Naive thymus-derived CD4-positive, alpha-beta T cell (primary cell): ENCODE measurements around the gene AJM1. TPM values are rescaled to one million over a fixed set of nuclear protein-coding genes. Genes with fewer than 3 reads are reported as not detected.
"Not testable (repeated sequence)": the region's sequence is repeated elsewhere in the genome, so short reads cannot be mapped to it uniquely, and the experiment has no call there.

Source experiments
- ATAC-seq: fragments of 150-1000 bp; cut with Tn5 transposase; 2 replicates; pipeline ENCODE4 v1.10.0; 2021; ENCODE audit warnings: mild to moderate bottlenecking, moderate library complexity
- CTCF ChIA-PET: fragments of 350-600 bp; sonication (Branson Sonifier 250); formaldehyde crosslinking; loops from one replicate; lab custom pipeline; 2021; ENCODE audit warnings: antibody characterized with exemption; lab: Charles Lee
- POLR2A ChIA-PET: fragments of 350-600 bp; sonication (Branson Sonifier 250); formaldehyde crosslinking; loops from one replicate; lab custom pipeline; 2021; ENCODE audit warnings: antibody characterized with exemption, inconsistent platforms; lab: Charles Lee
- DNase-seq, 9 donors: peaks; one replicate each; pipeline versions ENCODE4 v3.0.0 to v3.0.0-alpha.2; 2020 to 2022; ENCODE audit warnings: mixed read lengths in 1 of 9
- H3K27ac ChIP-seq: one replicate; pipeline ENCODE4 v1.7.0; 2013; ENCODE audit warnings: mild to moderate bottlenecking, low read depth, low read length, moderate library complexity
- H3K27me3 ChIP-seq, 2 donors: one replicate each; pipeline ENCODE4 v1.7.0; 2013; ENCODE audit warnings: low read length in 2 of 2, mild to moderate bottlenecking in 2 of 2, moderate library complexity in 2 of 2; ENCODE audit not compliant: control insufficient read depth in 2 of 2, insufficient read depth in 2 of 2
- H3K36me3 ChIP-seq, 3 experiments: 1 replicate in 2 of 3; 2 replicates in 1 of 3; pipeline ENCODE4 v1.7.0; 2013; ENCODE audit warnings: low read length in 3 of 3, mild to moderate bottlenecking in 3 of 3, moderate library complexity in 1 of 3; ENCODE audit not compliant: insufficient read depth in 3 of 3, control insufficient read depth in 2 of 3
- H3K4me1 ChIP-seq, 2 donors: one replicate each; pipeline ENCODE4 v1.7.0; 2013; ENCODE audit warnings: low read length in 2 of 2, mild to moderate bottlenecking in 2 of 2, moderate library complexity in 1 of 2; ENCODE audit not compliant: control insufficient read depth in 2 of 2, insufficient read depth in 2 of 2
- H3K4me3 ChIP-seq: 2 replicates; pipeline ENCODE4 v1.7.0; 2013; ENCODE audit warnings: mild to moderate bottlenecking, low read length
- H3K9me3 ChIP-seq, 3 experiments: 1 replicate in 2 of 3; 2 replicates in 1 of 3; pipeline ENCODE4 v1.7.0; 2013; ENCODE audit warnings: low read length in 3 of 3; ENCODE audit not compliant: control insufficient read depth in 2 of 3
- H3K27ac Mint-ChIP-seq, 9 donors: one replicate each; pipeline ENCODE4 v1.8.0; 2020 to 2022; ENCODE audit warnings: mixed read lengths in 9 of 9, mild to moderate bottlenecking in 8 of 9, moderate library complexity in 5 of 9, inconsistent platforms in 2 of 9
- H3K27me3 Mint-ChIP-seq, 5 donors: one replicate each; pipeline ENCODE4 v1.8.0; 2021 to 2022; ENCODE audit warnings: mixed read lengths in 5 of 5, mild to moderate bottlenecking in 1 of 5
- H3K36me3 Mint-ChIP-seq, 5 donors: one replicate each; pipeline ENCODE4 v1.8.0; 2020 to 2022; ENCODE audit warnings: mixed read lengths in 5 of 5, mild to moderate bottlenecking in 3 of 5, inconsistent platforms in 1 of 5
- H3K4me1 Mint-ChIP-seq, 7 donors: one replicate each; pipeline ENCODE4 v1.8.0; 2020 to 2022; ENCODE audit warnings: mixed read lengths in 7 of 7, mild to moderate bottlenecking in 3 of 7, inconsistent platforms in 1 of 7
- H3K4me3 Mint-ChIP-seq, 10 donors: one replicate each; pipeline ENCODE4 v1.8.0; 2020 to 2022; ENCODE audit warnings: mild to moderate bottlenecking in 10 of 10, mixed read lengths in 10 of 10, moderate library complexity in 6 of 10, inconsistent platforms in 2 of 10
- H3K9me3 Mint-ChIP-seq, 11 donors: one replicate each; pipeline ENCODE4 v1.8.0; 2020 to 2022; ENCODE audit warnings: mixed read lengths in 11 of 11, mild to moderate bottlenecking in 4 of 11, inconsistent platforms in 1 of 11, moderate library complexity in 1 of 11
- intact Hi-C, 2 donors: fragments of 100-400 bp; cut with micrococcal nuclease; formaldehyde crosslinking; loops; one replicate each; pipeline ENCODE4 v1.15.1; 2023
- polyA plus RNA-seq, 2 donors: library from polyadenylated mRNA; unstranded; fragments of 300-500 nt; fragmentation: Illumina TruSeq; gene quantifications; one replicate each; pipeline ENCODE4 v1.2.3, GENCODE V29; 2021
- total RNA-seq, 6 experiments: library from RNA in 5 of 6; stranded (reverse) in 5 of 6; gene quantifications; 1 replicate in 5 of 6; 2 replicates in 1 of 6; pipeline ENCODE4 v1.2.3 and lab custom pipeline; 2021 to 2026

The AJM1 gene
- total and polyA plus RNA-seq, 7 experiments from 2014 or later: 0.04 to 7.5 (median 1.3) TPM; not detected in 1

DNA sequence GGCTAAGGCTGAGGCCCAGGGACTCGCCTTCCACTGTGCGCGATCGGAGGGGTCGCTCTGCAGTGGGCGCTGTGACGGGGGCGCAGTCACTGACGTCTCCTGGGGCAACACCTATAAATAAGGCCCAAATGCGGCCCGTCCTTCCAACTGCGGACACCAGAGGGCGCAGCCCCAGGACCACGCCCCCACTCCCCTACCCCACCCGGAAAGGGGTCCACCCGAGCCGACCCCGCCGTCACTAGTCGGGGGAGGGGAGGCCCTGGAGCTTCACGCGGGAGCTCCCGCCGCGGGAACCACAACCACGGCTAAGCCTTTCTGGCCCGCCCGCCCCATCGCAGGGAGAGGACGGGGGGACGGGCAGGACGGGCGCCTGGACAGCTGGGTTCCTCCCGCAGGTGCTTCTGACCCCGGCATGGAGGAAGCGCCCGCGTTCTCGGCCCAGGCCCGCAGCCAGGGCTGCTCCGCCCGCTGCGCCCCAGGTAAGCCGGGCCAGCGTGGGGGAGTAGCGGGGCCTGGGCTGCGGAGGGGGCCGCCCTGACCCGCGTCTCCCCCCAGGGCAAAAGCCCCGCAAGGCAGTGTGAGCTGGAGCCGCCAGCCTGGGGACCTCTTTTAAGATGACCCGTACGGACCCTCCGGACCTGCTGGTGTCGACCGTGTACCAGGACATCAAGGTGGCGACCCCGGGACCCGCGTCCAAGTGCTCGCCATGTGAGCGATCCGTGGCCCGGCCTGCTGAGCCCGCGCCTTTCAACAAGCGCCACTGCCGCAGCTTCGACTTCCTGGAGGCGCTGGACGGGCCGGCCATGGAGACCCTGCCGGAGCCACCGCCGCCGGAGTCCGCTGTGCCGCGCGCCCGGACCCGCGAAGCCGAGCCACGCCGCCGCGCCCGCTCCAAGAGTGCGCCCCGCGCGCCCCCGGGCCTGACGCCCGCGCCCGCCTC lies 1.8 kb downstream of the AJM1 start:
- not testable (repeated sequence) for H3K9me3 ChIP-seq, H3K27ac ChIP-seq, H3K27me3 ChIP-seq, H3K36me3 Mint-ChIP-seq, H3K4me3 ChIP-seq, H3K9me3 Mint-ChIP-seq
- DNase-seq: peak; percentile 35 to 74 (median 52)
- peak overlapping the region in 2 of 9 donors; percentile 12 to 59 for H3K27ac Mint-ChIP-seq
- peaks cover 8 to 24% (median 20%) of the 10 kb centered on the region in 7 donors for H3K4me1 Mint-ChIP-seq
- peak; percentile 42 for ATAC-seq
- ChIA-PET POLR2A (interaction anchor here (1.4 to 1.9 kb wide), 2 partner anchors 36 to 38 kb away, joined by 3 to 7 read pairs; partner anchors contain the start of gene RABL6), CTCF (interaction anchor here (0.6 to 1.4 kb wide), 4 partner anchors 24 to 191 kb away, joined by 3 to 5 read pairs (median 3); no protein-coding TSS in a partner anchor)
- H3K4me1 ChIP-seq: peaks cover 15% of the 10 kb centered on the region in 2 donors
- peaks cover 0 to 20% (median 0%) of the 10 kb centered on the region in 5 donors for H3K27me3 Mint-ChIP-seq
- H3K36me3 ChIP-seq: peaks cover 0 to 12% (median 0%) of the 10 kb centered on the region in 3 experiments
- H3K4me3 Mint-ChIP-seq: peak overlapping the region; percentile 55 to 72 (median 66)
- intact Hi-C loops: loop anchor here in 1 of 2 donors (1.0 kb wide), 1 partner anchor 22 kb away; the partner anchor contains the start of gene EDF1

- peaks cover 8 to 25% (median 22%) of the 10 kb centered on the region in 7 donors for H3K4me1 Mint-ChIP-seq
- peak overlapping the region in 1 of 9 donors; percentile 58 for H3K27ac Mint-ChIP-seq
- H3K27ac ChIP-seq: no peak overlapping the region
- no peaks in the 10 kb centered on the region for H3K27me3 ChIP-seq
- DNase-seq (no peak), ATAC-seq (no peak)
- no peak overlapping the region for H3K4me3 ChIP-seq
- H3K36me3 Mint-ChIP-seq: peaks cover 0 to 10% (median 2%) of the 10 kb centered on the region in 5 donors
- H3K27me3 Mint-ChIP-seq: peaks cover 0 to 21% (median 0%) of the 10 kb centered on the region in 5 donors
- peaks cover 17 to 18% of the 10 kb centered on the region in 2 donors for H3K4me1 ChIP-seq
- ChIA-PET CTCF (no interaction called here), POLR2A (interaction anchor here (1.4 kb wide), 1 partner anchor 37 kb away, joined by 3 read pairs; the partner anchor contains the start of gene RABL6)
- H3K9me3 Mint-ChIP-seq: no peaks in the 10 kb centered on the region
- H3K9me3 ChIP-seq: no peaks in the 10 kb centered on the region
- peak overlapping the region in 4 of 10 donors; percentile 20 to 58 (median 23) for H3K4me3 Mint-ChIP-seq
- intact Hi-C loops: loop anchor here (5.0 kb wide), 4 partner anchors 57 to 322 kb away; partner anchors contain the start of genes MAN1B1 (in 1 of the 2) and NPDC1 (in 1 of the 2)
- H3K36me3 ChIP-seq: peaks cover 0 to 8% (median 0%) of the 10 kb centered on the region in 3 experiments
Measured at GRCh38 chr9:136844761-136845464, 2.6 kb downstream of the AJM1 start.

- H3K27ac Mint-ChIP-seq: peak overlapping the region in 1 of 9 donors; percentile 58
Measured at GRCh38 chr9:136845465-136846260, 3.4 kb downstream of the AJM1 start.

DNA sequence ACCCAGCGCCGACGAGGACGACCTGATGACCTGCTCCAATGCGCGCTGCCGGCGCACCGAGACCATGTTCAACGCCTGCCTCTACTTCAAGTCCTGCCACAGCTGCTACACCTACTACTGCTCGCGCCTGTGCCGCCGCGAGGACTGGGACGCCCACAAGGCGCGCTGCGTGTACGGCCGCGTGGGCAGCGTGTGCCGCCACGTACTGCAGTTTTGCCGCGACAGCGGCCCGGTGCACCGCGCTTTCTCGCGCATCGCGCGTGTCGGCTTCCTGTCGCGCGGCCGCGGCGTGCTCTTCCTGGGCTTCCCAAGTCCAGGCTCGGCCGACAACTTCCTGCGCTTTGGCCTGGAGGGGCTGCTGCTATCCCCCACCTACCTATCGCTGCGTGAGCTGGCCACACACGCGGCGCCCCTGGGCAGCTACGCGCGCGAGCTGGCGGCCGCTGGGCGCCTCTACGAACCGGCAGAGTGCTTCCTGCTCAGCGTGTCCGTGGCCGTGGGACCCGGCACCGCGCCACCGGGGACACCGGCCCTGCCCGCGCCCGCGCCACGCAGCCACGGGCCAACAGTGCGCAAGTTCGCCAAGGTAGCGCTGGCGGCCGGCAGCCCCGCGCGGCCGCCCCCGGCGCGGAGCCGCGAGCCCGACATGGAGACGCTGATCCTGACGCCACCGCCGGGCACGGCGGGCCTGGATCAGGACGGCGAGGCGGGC lies 4.3 kb downstream of the AJM1 start:
- no peaks in the 10 kb centered on the region for H3K27me3 ChIP-seq
- no peak overlapping the region for H3K27ac ChIP-seq
- H3K9me3 Mint-ChIP-seq: no peaks in the 10 kb centered on the region
- peak overlapping the region in 8 of 10 donors; percentile 21 to 90 (median 64) for H3K4me3 Mint-ChIP-seq
- no peak overlapping the region for H3K4me3 ChIP-seq
- H3K27me3 Mint-ChIP-seq: peaks cover 0 to 21% (median 0%) of the 10 kb centered on the region in 5 donors
- H3K36me3 Mint-ChIP-seq: peaks cover 0 to 10% (median 0%) of the 10 kb centered on the region in 5 donors
- intact Hi-C loops: loop anchor here (1.0 to 5.0 kb wide), 5 partner anchors 56 to 321 kb away; partner anchors contain the start of genes MAN1B1 (in 1 of the 2) and NPDC1 (in 1 of the 2)
- H3K27ac Mint-ChIP-seq: peak overlapping the region in 2 of 9 donors; percentile 55 to 81
- no peak for DNase-seq
- peaks cover 5 to 25% (median 20%) of the 10 kb centered on the region in 7 donors for H3K4me1 Mint-ChIP-seq
- H3K36me3 ChIP-seq: peaks cover 0 to 12% (median 0%) of the 10 kb centered on the region in 3 experiments
- CTCF ChIA-PET: no interaction called here
- no peak for ATAC-seq
- no peaks in the 10 kb centered on the region for H3K9me3 ChIP-seq
- peaks cover 21 to 22% of the 10 kb centered on the region in 2 donors for H3K4me1 ChIP-seq
- POLR2A ChIA-PET: interaction anchor here (0.8 to 0.9 kb wide), 2 partner anchors 40 to 106 kb away, joined by 3 to 4 read pairs; partner anchors contain the start of gene TRAF2

More at GRCh38 chr9:136845465-136846260, 3.4 kb downstream of the AJM1 start:
- Mint-ChIP-seq H3K27me3 (peaks cover 0 to 21% (median 0%) of the 10 kb centered on the region in 5 donors), H3K9me3 (no peaks in the 10 kb centered on the region), H3K4me1 (peaks cover 5 to 25% (median 22%) of the 10 kb centered on the region in 7 donors), H3K36me3 (peaks cover 0 to 10% (median 0%) of the 10 kb centered on the region in 5 donors), H3K4me3 (peak overlapping the region in 4 of 10 donors; percentile 21 to 90 (median 47))
- Histone ChIP-seq H3K27ac (no peak overlapping the region), H3K4me3 (no peak overlapping the region), H3K36me3 (peaks cover 0 to 5% (median 0%) of the 10 kb centered on the region in 3 experiments), H3K27me3 (no peaks in the 10 kb centered on the region), H3K9me3 (no peaks in the 10 kb centered on the region), H3K4me1 (peaks cover 21 to 22% of the 10 kb centered on the region in 2 donors)
- ATAC-seq: no peak
- intact Hi-C loops: loop anchor here (5.0 kb wide), 4 partner anchors 57 to 322 kb away; partner anchors contain the start of genes MAN1B1 (in 1 of the 2) and NPDC1 (in 1 of the 2)
- POLR2A ChIA-PET: no interaction called here
- no peak for DNase-seq
- CTCF ChIA-PET: no interaction called here

DNA sequence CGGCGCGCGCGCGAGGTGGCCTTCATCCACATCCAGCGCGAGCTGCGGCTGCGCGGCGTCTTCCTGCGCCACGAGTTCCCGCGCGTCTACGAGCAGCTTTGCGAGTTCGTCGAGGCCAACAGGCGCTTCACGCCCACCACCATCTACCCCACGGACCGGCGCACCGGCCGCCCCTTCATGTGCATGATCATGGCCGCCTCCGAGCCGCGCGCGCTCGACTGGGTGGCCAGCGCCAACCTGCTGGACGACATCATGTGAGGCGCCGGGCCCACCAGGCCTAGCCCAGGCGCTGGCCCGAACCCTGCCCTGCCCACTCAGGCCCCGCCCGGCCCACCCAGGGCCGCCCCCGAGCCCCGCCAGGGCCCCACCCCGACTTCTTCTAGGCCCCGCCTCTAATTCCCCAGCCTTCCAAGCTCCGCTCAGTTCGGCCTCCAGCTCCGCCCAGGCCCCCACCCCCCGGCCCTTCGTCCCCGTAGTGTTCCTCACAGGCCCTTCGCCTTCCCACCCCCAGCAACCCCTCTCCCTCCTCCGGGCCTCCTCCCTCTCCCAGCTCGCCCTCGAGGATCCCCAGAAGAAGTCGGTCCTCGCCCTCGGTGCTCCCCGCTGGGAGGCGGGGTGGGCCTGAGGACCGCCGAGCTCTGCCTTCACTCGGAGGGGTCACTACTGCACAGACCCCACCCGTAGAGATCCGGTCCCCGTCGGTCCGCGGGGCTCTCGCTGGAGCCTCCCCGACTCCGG lies 5.0 kb downstream of the AJM1 start:
- Histone ChIP-seq H3K9me3 (no peaks in the 10 kb centered on the region), H3K27me3 (no peaks in the 10 kb centered on the region), H3K27ac (no peak overlapping the region), H3K4me3 (peak overlapping the region; percentile 53), H3K4me1 (peaks cover 19 to 21% of the 10 kb centered on the region in 2 donors), H3K36me3 (peaks cover 0 to 12% (median 0%) of the 10 kb centered on the region in 3 experiments)
- peaks cover 0 to 10% (median 0%) of the 10 kb centered on the region in 5 donors for H3K36me3 Mint-ChIP-seq
- peaks cover 0 to 21% (median 0%) of the 10 kb centered on the region in 5 donors for H3K27me3 Mint-ChIP-seq
- no peaks in the 10 kb centered on the region for H3K9me3 Mint-ChIP-seq
- H3K4me1 Mint-ChIP-seq: peaks cover 2 to 22% (median 17%) of the 10 kb centered on the region in 7 donors
- ChIA-PET CTCF (no interaction called here), POLR2A (interaction anchor here (0.7 to 1.2 kb wide), 5 partner anchors 16 to 182 kb away, joined by 3 to 5 read pairs (median 3); partner anchors contain the start of gene TRAF2)
- peak overlapping the region in 2 of 9 donors; percentile 21 to 92 for H3K27ac Mint-ChIP-seq
- intact Hi-C loops: loop anchor here (1.0 to 5.0 kb wide), 5 partner anchors 55 to 320 kb away; partner anchors contain the start of genes MAN1B1 (in 1 of the 2) and NPDC1 (in 1 of the 2)
- peak overlapping the region; percentile 79 to 97 (median 86) for H3K4me3 Mint-ChIP-seq
- ATAC-seq: no peak
- no peak for DNase-seq
